ENCODE results near the gene HCRTR1.

DNA sequence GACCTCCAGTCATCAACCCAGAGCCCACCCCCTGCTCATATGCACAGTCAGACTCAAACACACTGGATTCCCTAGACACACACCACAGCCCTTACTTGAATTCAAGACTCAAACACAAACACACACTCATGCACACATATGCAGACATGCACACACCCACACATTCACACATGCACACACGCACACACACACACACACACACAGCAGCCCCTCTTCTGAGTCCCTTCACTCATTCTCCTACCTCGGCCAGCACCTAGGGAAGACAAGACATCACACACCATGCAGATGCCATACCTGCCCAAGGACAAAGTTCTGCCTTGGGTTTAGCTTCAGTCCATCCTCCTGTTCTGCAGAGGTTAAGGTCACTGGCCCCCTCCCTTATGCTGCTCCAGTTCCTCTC, 1.6 kb upstream of the HCRTR1 start:
- TF ChIP-seq, protein P1, sequence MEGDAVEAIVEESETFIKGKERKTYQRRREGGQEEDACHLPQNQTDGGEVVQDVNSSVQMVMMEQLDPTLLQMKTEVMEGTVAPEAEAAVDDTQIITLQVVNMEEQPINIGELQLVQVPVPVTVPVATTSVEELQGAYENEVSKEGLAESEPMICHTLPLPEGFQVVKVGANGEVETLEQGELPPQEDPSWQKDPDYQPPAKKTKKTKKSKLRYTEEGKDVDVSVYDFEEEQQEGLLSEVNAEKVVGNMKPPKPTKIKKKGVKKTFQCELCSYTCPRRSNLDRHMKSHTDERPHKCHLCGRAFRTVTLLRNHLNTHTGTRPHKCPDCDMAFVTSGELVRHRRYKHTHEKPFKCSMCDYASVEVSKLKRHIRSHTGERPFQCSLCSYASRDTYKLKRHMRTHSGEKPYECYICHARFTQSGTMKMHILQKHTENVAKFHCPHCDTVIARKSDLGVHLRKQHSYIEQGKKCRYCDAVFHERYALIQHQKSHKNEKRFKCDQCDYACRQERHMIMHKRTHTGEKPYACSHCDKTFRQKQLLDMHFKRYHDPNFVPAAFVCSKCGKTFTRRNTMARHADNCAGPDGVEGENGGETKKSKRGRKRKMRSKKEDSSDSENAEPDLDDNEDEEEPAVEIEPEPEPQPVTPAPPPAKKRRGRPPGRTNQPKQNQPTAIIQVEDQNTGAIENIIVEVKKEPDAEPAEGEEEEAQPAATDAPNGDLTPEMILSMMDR (IDR thresholded peaks at IDR 0.05) = no peak
- TF ChIP-seq POLR2A (IDR thresholded peaks at IDR 0.05) = no peak

Measured in esophagus squamous epithelium (tissue), 4 donors.